ENCODE results near the gene TAMALIN.

GRCh38 chr12:52043386-52044212, 36.9 kb downstream of the TAMALIN start:
- TF ChIP-seq NFRKB (IDR thresholded peaks at IDR 0.05) = no peak
- no peak for TF ChIP-seq LEF1 (IDR thresholded peaks at IDR 0.05; ENCODE audit: borderline replicate concordance)
- TF ChIP-seq TARDBP (IDR thresholded peaks at IDR 0.05) = no peak
- TF ChIP-seq FOXM1 (IDR thresholded peaks at IDR 0.05; ENCODE audit: borderline replicate concordance) = no peak
- no peak for TF ChIP-seq ELF4 (IDR thresholded peaks at IDR 0.05)
- no peak for TF ChIP-seq ARNT (IDR thresholded peaks at IDR 0.05)
- TF ChIP-seq ZNF384 (IDR thresholded peaks at IDR 0.05) = no peak
- no peak for TF ChIP-seq FOXA1 (IDR thresholded peaks at IDR 0.05)
- TF ChIP-seq SP1 (IDR thresholded peaks at IDR 0.05) = no peak
- no peak for TF ChIP-seq PKNOX1 (IDR thresholded peaks at IDR 0.05)
- no peak for TF ChIP-seq L3MBTL2 (conservative IDR thresholded peaks at IDR 0.05)
- no peak for TF ChIP-seq CTBP1 (IDR thresholded peaks at IDR 0.05; ENCODE audit: borderline replicate concordance)
- TF ChIP-seq BHLHE40 (IDR thresholded peaks at IDR 0.05; ENCODE audit: borderline replicate concordance) = no peak
